Measurements from ENCODE around the gene HASPIN. TPM values are rescaled to one million over a fixed set of nuclear protein-coding genes. Genes with fewer than 3 reads are reported as not detected.
A peak's percentile ranks its signal among the peaks of the same experiment; 100 is the strongest.

Gene HASPIN
- polyA plus RNA-seq, 3 donors, result 0.05 TPM; not detected in 2

DNA sequence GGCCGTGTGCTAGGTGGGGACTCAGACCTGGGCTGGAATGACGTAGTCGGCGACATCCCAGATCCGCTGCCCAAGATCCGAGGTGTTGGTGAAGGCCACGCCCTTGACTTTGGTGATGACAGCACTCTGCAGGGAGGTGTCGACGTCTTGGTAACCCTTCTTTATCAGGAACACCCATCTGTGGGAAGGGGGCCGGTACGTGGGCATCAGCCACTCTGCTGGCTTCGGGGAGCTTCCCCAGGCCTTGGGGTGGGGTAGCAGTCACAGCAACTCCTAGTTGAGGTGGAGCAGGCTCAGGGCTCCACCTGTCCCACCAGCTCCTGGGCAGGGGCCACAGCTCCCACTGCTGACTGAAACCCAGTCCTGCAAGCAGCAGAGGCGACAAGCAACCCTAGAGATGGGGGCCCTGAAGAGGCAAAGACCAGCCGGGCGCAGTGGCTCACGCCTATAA is 32.1 kb upstream of the HASPIN start:
- Histone ChIP-seq H3K79me2 (ENCODE audit: insufficient read depth, low read length) (no peaks in the 10 kb centered on the region), H3K9ac (ENCODE audit: insufficient read depth, low read length, poor library complexity, severe bottlenecking) (no peak overlapping the region), H3K4me3 (replicated peaks in 1 of 3; ENCODE audit: low read depth in 2 of 3, low read length in 3 of 3) (no peak overlapping the region), H4K20me1 (ENCODE audit: insufficient read depth, low read length) (no peaks in the 10 kb centered on the region), H3K27ac (ENCODE audit: low read depth in 1 of 2, low read length in 2 of 2) (no peak overlapping the region), H3K9me3 (replicated peaks in 1 of 2; ENCODE audit: control insufficient read depth in 1 of 2, insufficient read depth in 1 of 2, low read length in 2 of 2) (no peaks in the 10 kb centered on the region), H2AFZ (ENCODE audit: insufficient read depth, low read depth, low read length, poor library complexity, severe bottlenecking) (no peak overlapping the region), H3K4me1 (ENCODE audit: control insufficient read depth in 1 of 2, insufficient read depth in 2 of 2, low read length in 2 of 2) (peaks cover 14 to 20% of the 10 kb centered on the region in 2 donors), H3K27me3 (ENCODE audit: control insufficient read depth in 2 of 2, insufficient read depth in 2 of 2, low read length in 2 of 2) (peaks cover 0 to 15% of the 10 kb centered on the region in 2 donors), H3K36me3 (replicated peaks in 1 of 2; ENCODE audit: control insufficient read depth in 1 of 2, insufficient read depth in 2 of 2, low read length in 2 of 2) (no peaks in the 10 kb centered on the region), H3K4me2 (replicated peaks; ENCODE audit: extremely low read depth, low read length, poor library complexity, severe bottlenecking) (no peak overlapping the region)
- Mint-ChIP-seq H3K27ac (peak overlapping the region in 1 of 7 donors; percentile 36), H3K36me3 (peaks cover 0 to 1% of the 10 kb centered on the region in 2 donors), H3K27me3 (ENCODE audit: low read depth in 3 of 3) (peaks cover 9 to 28% (median 26%) of the 10 kb centered on the region in 3 donors), H3K9me3 (peaks cover 0 to 3% (median 0%) of the 10 kb centered on the region in 7 donors), H3K4me1 (peaks cover 19% of the 10 kb centered on the region), H3K4me3 (no peak overlapping the region)
- WGBS (ENCODE audit: insufficient coverage), result 95% methylated on average over 12 of the region's 16 CpGs
- intact Hi-C loops (cut with micrococcal nuclease), result no loop called here
- no peak for DNase-seq
- TF ChIP-seq, protein P1, sequence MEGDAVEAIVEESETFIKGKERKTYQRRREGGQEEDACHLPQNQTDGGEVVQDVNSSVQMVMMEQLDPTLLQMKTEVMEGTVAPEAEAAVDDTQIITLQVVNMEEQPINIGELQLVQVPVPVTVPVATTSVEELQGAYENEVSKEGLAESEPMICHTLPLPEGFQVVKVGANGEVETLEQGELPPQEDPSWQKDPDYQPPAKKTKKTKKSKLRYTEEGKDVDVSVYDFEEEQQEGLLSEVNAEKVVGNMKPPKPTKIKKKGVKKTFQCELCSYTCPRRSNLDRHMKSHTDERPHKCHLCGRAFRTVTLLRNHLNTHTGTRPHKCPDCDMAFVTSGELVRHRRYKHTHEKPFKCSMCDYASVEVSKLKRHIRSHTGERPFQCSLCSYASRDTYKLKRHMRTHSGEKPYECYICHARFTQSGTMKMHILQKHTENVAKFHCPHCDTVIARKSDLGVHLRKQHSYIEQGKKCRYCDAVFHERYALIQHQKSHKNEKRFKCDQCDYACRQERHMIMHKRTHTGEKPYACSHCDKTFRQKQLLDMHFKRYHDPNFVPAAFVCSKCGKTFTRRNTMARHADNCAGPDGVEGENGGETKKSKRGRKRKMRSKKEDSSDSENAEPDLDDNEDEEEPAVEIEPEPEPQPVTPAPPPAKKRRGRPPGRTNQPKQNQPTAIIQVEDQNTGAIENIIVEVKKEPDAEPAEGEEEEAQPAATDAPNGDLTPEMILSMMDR (IDR thresholded peaks at IDR 0.05), result no peak

DNA sequence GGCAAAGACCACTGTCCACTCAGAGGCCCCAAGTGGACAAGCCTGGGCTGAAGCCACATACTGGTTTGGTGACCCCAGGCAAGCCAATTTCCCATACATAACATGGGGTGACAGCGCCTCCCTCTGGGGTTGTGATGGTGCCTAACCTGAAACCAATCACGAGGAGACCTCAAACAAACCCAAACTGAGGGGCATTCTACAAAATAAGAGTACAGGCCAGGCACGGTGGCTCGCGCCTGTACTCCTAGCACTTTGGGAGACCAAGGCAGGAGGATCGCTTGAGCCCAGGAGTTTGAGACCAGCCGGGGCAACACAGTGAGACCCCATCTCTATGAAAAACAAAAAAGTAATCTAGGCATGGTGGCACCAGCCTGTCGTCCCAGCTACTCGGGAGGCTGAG is 31.4 kb upstream of the HASPIN start:
- Histone ChIP-seq H3K79me2 (ENCODE audit: insufficient read depth, low read length) (no peaks in the 10 kb centered on the region), H4K20me1 (ENCODE audit: insufficient read depth, low read length) (no peaks in the 10 kb centered on the region), H3K9ac (ENCODE audit: insufficient read depth, low read length, poor library complexity, severe bottlenecking) (no peak overlapping the region), H3K27ac (ENCODE audit: low read depth in 1 of 2, low read length in 2 of 2) (no peak overlapping the region), H3K9me3 (replicated peaks in 1 of 2; ENCODE audit: control insufficient read depth in 1 of 2, insufficient read depth in 1 of 2, low read length in 2 of 2) (no peaks in the 10 kb centered on the region), H2AFZ (ENCODE audit: insufficient read depth, low read depth, low read length, poor library complexity, severe bottlenecking) (no peak overlapping the region), H3K4me1 (ENCODE audit: control insufficient read depth in 1 of 2, insufficient read depth in 2 of 2, low read length in 2 of 2) (peaks cover 16 to 23% of the 10 kb centered on the region in 2 donors), H3K4me3 (replicated peaks in 1 of 3; ENCODE audit: low read depth in 2 of 3, low read length in 3 of 3) (no peak overlapping the region), H3K4me2 (replicated peaks; ENCODE audit: extremely low read depth, low read length, poor library complexity, severe bottlenecking) (no peak overlapping the region), H3K36me3 (replicated peaks in 1 of 2; ENCODE audit: control insufficient read depth in 1 of 2, insufficient read depth in 2 of 2, low read length in 2 of 2) (no peaks in the 10 kb centered on the region), H3K27me3 (ENCODE audit: control insufficient read depth in 2 of 2, insufficient read depth in 2 of 2, low read length in 2 of 2) (peaks cover 0 to 15% of the 10 kb centered on the region in 2 donors)
- no peak for DNase-seq
- peaks cover 9 to 31% (median 26%) of the 10 kb centered on the region in 3 donors for H3K27me3 Mint-ChIP-seq (ENCODE audit: low read depth in 3 of 3)
- peaks cover 0 to 6% (median 0%) of the 10 kb centered on the region in 7 donors for H3K9me3 Mint-ChIP-seq
- peaks cover 0 to 1% of the 10 kb centered on the region in 2 donors for H3K36me3 Mint-ChIP-seq
- WGBS (ENCODE audit: insufficient coverage), result 98% methylated on average over 8 of the region's 9 CpGs
- intact Hi-C loops (cut with micrococcal nuclease), result no loop called here
- peak overlapping the region in 1 of 2 donors; percentile 15 for H3K4me3 Mint-ChIP-seq
- H3K27ac Mint-ChIP-seq, result peak overlapping the region in 1 of 7 donors; percentile 25
- TF ChIP-seq, protein P1 (IDR thresholded peaks at IDR 0.05), result no peak
- peaks cover 21% of the 10 kb centered on the region for H3K4me1 Mint-ChIP-seq

All from CD14-positive monocyte (primary cell).